Upper lobe of left lung (tissue), 6 donors: ENCODE measurements around the gene CUL7. TPM values are rescaled to one million over a fixed set of nuclear protein-coding genes. Genes with fewer than 3 reads are reported as not detected.

Experiments
- ATAC-seq, 2 donors: fragments of 200-7000 bp; cut with Tn5 transposase; one replicate each; pipeline ENCODE4 v1.9.1; 2022; ENCODE audit warnings: mild to moderate bottlenecking in 2 of 2, moderate library complexity in 2 of 2; ENCODE audit not compliant: low FRiP score in 2 of 2
- DNase-seq, 2 donors: peaks; one replicate each; pipeline ENCODE4 v3.0.0-alpha.2; 2019 to 2020
- H3K27ac ChIP-seq, 4 donors: fragments of 200-600 bp; sonication (generic); one replicate each; pipeline ENCODE4 v1.5.1; 2016 to 2019
- H3K27me3 ChIP-seq, 4 donors: fragments of 200-600 bp; sonication (generic); one replicate each; pipeline ENCODE4 v1.5.1; 2017 to 2019
- H3K36me3 ChIP-seq, 4 donors: fragments of 200-600 bp; sonication (generic); one replicate each; pipeline ENCODE4 v1.5.1; 2016 to 2019
- H3K4me1 ChIP-seq, 4 donors: fragments of 200-600 bp; sonication (generic); one replicate each; pipeline ENCODE4 v1.5.1; 2018 to 2019
- H3K4me3 ChIP-seq, 4 donors: fragments of 200-600 bp; sonication (generic); one replicate each; pipeline ENCODE4 v1.5.1; 2017 to 2019; ENCODE audit warnings: mild to moderate bottlenecking in 2 of 4, moderate library complexity in 1 of 4
- H3K9me3 ChIP-seq, 4 donors: fragments of 200-600 bp; sonication (generic); one replicate each; pipeline ENCODE4 v1.5.1; 2018 to 2019
- EP300 ChIP-seq, 4 donors: sonication (generic); formaldehyde crosslinking; IDR thresholded peaks; one replicate each; pipeline ENCODE4 v1.5.1; 2017; ENCODE audit warnings: antibody characterized with exemption in 4 of 4, control low read depth in 2 of 4
- POLR2A ChIP-seq, 4 donors: fragments of 450-650 bp; IDR thresholded peaks; one replicate each; pipeline ENCODE4 v1.5.1; 2016 to 2017; ENCODE audit warnings: antibody characterized with exemption in 4 of 4, mild to moderate bottlenecking in 2 of 4
- POLR2AphosphoS5 ChIP-seq, 2 donors: sonication (generic); formaldehyde crosslinking; IDR thresholded peaks; one replicate each; pipeline ENCODE4 v1.5.1; 2017; ENCODE audit warnings: antibody characterized with exemption in 2 of 2
- WGBS, 2 donors: methylation state at CpG; one replicate each; pipeline ENCODE4 v1.1.5; 2017 to 2018; 5-methylcytosine and 5-hydroxymethylcytosine counted together
- total RNA-seq, 6 donors: library from RNA; depleted of rRNA in 4 of 6; stranded (reverse); fragments of >200 nt in 4 of 6; gene quantifications; one replicate each; pipeline versions ENCODE4 v1.1.0 to v1.2.1, GENCODE V29; 2016 to 2021
- TF ChIP-seq, protein P1 (sequence below), 6 experiments: fragments of 450-650 bp in 4 of 6; fragments of 200-600 bp in 2 of 6; sonication (generic) in 2 of 6; IDR thresholded peaks; one replicate each; pipeline ENCODE4 v1.5.1; 2016 to 2019; ENCODE audit warnings: antibody characterized with exemption in 6 of 6
- donor health status: DM: no; HTN: no; CAD: no; lungs with moderate emphysema.
- donor health status: DM: no; HTN: yes; CAD: no; lungs with severe emphysema.

CUL7 gene
- total RNA-seq, 6 donors from 2014 or later = 16.0 to 35.6 (median 20.4) TPM

- TF ChIP-seq POLR2AphosphoS5 (IDR thresholded peaks at IDR 0.05) (no peak), EP300 (IDR thresholded peaks at IDR 0.05) (no peak), POLR2A (IDR thresholded peaks at IDR 0.05) (no peak)
- TF ChIP-seq, protein P1, sequence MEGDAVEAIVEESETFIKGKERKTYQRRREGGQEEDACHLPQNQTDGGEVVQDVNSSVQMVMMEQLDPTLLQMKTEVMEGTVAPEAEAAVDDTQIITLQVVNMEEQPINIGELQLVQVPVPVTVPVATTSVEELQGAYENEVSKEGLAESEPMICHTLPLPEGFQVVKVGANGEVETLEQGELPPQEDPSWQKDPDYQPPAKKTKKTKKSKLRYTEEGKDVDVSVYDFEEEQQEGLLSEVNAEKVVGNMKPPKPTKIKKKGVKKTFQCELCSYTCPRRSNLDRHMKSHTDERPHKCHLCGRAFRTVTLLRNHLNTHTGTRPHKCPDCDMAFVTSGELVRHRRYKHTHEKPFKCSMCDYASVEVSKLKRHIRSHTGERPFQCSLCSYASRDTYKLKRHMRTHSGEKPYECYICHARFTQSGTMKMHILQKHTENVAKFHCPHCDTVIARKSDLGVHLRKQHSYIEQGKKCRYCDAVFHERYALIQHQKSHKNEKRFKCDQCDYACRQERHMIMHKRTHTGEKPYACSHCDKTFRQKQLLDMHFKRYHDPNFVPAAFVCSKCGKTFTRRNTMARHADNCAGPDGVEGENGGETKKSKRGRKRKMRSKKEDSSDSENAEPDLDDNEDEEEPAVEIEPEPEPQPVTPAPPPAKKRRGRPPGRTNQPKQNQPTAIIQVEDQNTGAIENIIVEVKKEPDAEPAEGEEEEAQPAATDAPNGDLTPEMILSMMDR (IDR thresholded peaks at IDR 0.05) = no peak
- H3K36me3 ChIP-seq = peaks cover 7 to 41% (median 22%) of the 10 kb centered on the region in 4 donors
- WGBS, 2 donors = 72 to 82% methylated on average over 2 of the region's 2 CpGs
- no peak for DNase-seq
- H3K27me3 ChIP-seq = no peaks in the 10 kb centered on the region
- no peak for ATAC-seq
- H3K27ac ChIP-seq = no peak overlapping the region
- no peak overlapping the region for H3K4me3 ChIP-seq
- H3K9me3 ChIP-seq = no peaks in the 10 kb centered on the region
- H3K4me1 ChIP-seq = peaks cover 20 to 29% (median 25%) of the 10 kb centered on the region in 4 donors
Observed at GRCh38 chr6:43061861-43062260, 8.2 kb upstream of the CUL7 start.

- no peak for TF ChIP-seq EP300 (IDR thresholded peaks at IDR 0.05)
- no peak for TF ChIP-seq POLR2AphosphoS5 (IDR thresholded peaks at IDR 0.05)
- 85 to 89% methylated on average over 12 of the region's 12 CpGs for WGBS, 2 donors
- DNase-seq = no peak
- Histone ChIP-seq H3K36me3 (peaks cover 0 to 40% (median 19%) of the 10 kb centered on the region in 4 donors), H3K9me3 (no peaks in the 10 kb centered on the region), H3K4me3 (peak overlapping the region in 3 of 4 donors; percentile 74 to 79 (median 77)), H3K27me3 (no peaks in the 10 kb centered on the region), H3K27ac (peak overlapping the region in 3 of 4 donors; percentile 80 to 93 (median 91)), H3K4me1 (peaks cover 20 to 29% (median 25%) of the 10 kb centered on the region in 4 donors)
- no peak for ATAC-seq
Observed at GRCh38 chr6:43060755-43061633, 7.3 kb upstream of the CUL7 start.

- ATAC-seq = peak; percentile 7 to 61
- Histone ChIP-seq H3K27me3 (no peaks in the 10 kb centered on the region), H3K4me1 (peaks cover 20 to 29% (median 25%) of the 10 kb centered on the region in 4 donors), H3K4me3 (peak overlapping the region; percentile 43 to 79 (median 76)), H3K9me3 (no peaks in the 10 kb centered on the region), H3K36me3 (peaks cover 4 to 38% (median 18%) of the 10 kb centered on the region in 4 donors), H3K27ac (peak overlapping the region; percentile 80 to 93 (median 92))
- peak in 1 of 2 donors; percentile 65 for DNase-seq
- no peak for TF ChIP-seq EP300 (IDR thresholded peaks at IDR 0.05)
- TF ChIP-seq POLR2AphosphoS5 (IDR thresholded peaks at IDR 0.05) = peak in 1 of 2 donors; percentile 27
- TF ChIP-seq, protein P1 (IDR thresholded peaks at IDR 0.05) = no peak
- TF ChIP-seq POLR2A (IDR thresholded peaks at IDR 0.05) = peak in 1 of 4 donors; percentile 17
- 12 to 24% methylated on average over 7 to 14 of the region's 15 CpGs for WGBS, 2 donors
Observed at GRCh38 chr6:43060034-43060754, 6.5 kb upstream of the CUL7 start.

GRCh38 chr6:43059168-43060033 lies 5.8 kb upstream of the CUL7 start, which contains the start of the genes KLC4 and MRPL2:
Gene KLC4, plus strand, starts transcription at chr6:43059631. Its CDS starts 1,705 bp downstream, at chr6:43061336.
Gene MRPL2, minus strand, starts transcription at chr6:43059434. Its CDS starts 53 bp downstream, at chr6:43059381.
- Histone ChIP-seq H3K36me3 (peaks cover 4 to 35% (median 18%) of the 10 kb centered on the region in 4 donors), H3K4me3 (peak within 1 kb of the TSS; percentile 74 to 95 (median 78)), H3K4me1 (peaks cover 23 to 32% (median 26%) of the 10 kb centered on the region in 4 donors), H3K9me3 (no peaks in the 10 kb centered on the region), H3K27me3 (no peaks in the 10 kb centered on the region), H3K27ac (peak within 1 kb of the TSS; percentile 80 to 93 (median 92))
- TF ChIP-seq POLR2A (IDR thresholded peaks at IDR 0.05) = peak in 3 of 4 donors; percentile 78 to 86 (median 81)
- TF ChIP-seq, protein P1 (IDR thresholded peaks at IDR 0.05) = no peak
- TF ChIP-seq EP300 (IDR thresholded peaks at IDR 0.05) = peak in 1 of 4 donors; percentile 42
- TF ChIP-seq POLR2AphosphoS5 (IDR thresholded peaks at IDR 0.05) = peak; percentile 93 to 95
- ATAC-seq (peak; percentile 98), DNase-seq (peak; percentile 95 to 98)
- 0% methylated on average over 24 to 35 of the region's 64 CpGs for WGBS, 2 donors
